DND-41 (cell line): Measurements from ENCODE around the gene NR4A1.

Experiments
- ATAC-seq: fragments of 200-7000 bp; cut with Tn5 transposase; 3 replicates; pipeline ENCODE4 v1.9.1; 2021; ENCODE audit warnings: low read depth; ENCODE audit not compliant: insufficient read depth
- DNase-seq: peaks from one replicate; pipeline ENCODE4 v3.0.0-alpha.2; 2020
- H2AFZ ChIP-seq: 2 replicates; pipeline ENCODE4 v1.6.0; 2012; ENCODE audit warnings: low read depth, low read length
- H3K27ac ChIP-seq: 2 replicates; pipeline ENCODE4 v1.5.1; 2012; ENCODE audit warnings: low read length, inconsistent platforms
- H3K27me3 ChIP-seq: fragments of 200-600 bp; sonication (generic); 2 replicates; pipeline ENCODE4 v1.6.0; 2012; ENCODE audit warnings: low read length, mild to moderate bottlenecking, inconsistent platforms; ENCODE audit not compliant: insufficient read depth, poor library complexity
- H3K36me3 ChIP-seq: 2 replicates; pipeline ENCODE4 v1.5.1; 2012; ENCODE audit warnings: low read length, inconsistent platforms; ENCODE audit not compliant: insufficient read depth
- H3K4me1 ChIP-seq: 2 replicates; pipeline ENCODE4 v1.5.1; 2012; ENCODE audit warnings: mild to moderate bottlenecking, low read length; ENCODE audit not compliant: insufficient read depth
- H3K4me2 ChIP-seq: 2 replicates; pipeline ENCODE4 v1.6.0; 2012; ENCODE audit warnings: mild to moderate bottlenecking, moderate library complexity, low read length, inconsistent platforms; ENCODE audit not compliant: insufficient read depth
- H3K4me3 ChIP-seq, 2 experiments: fragments of 200-600 bp in 1 of 2; shearing (Covaris generic) in 1 of 2; 2 replicates each; pipeline ENCODE4 v1.5.1; 2012 to 2016; ENCODE audit warnings: inconsistent platforms in 2 of 2, low read length in 2 of 2, mild to moderate bottlenecking in 2 of 2, low read depth in 1 of 2, moderate library complexity in 1 of 2
- H3K79me2 ChIP-seq: 2 replicates; pipeline ENCODE4 v1.6.0; 2012; ENCODE audit warnings: low read length, inconsistent platforms; ENCODE audit not compliant: insufficient read depth
- H3K9ac ChIP-seq: 2 replicates; pipeline ENCODE4 v1.6.0; 2012; ENCODE audit warnings: low read depth, mild to moderate bottlenecking, inconsistent platforms, low read length, moderate library complexity
- H3K9me3 ChIP-seq: 2 replicates; pipeline ENCODE4 v1.5.1; 2012; ENCODE audit warnings: low read length, moderate library complexity, mild to moderate bottlenecking, inconsistent platforms; ENCODE audit not compliant: insufficient read depth, severe bottlenecking
- H4K20me1 ChIP-seq: 2 replicates; pipeline ENCODE4 v1.6.0; 2012; ENCODE audit warnings: low read length; ENCODE audit not compliant: insufficient read depth
- EZH2 ChIP-seq: IDR thresholded peaks from 3 replicates; pipeline ENCODE4 v1.6.1; 2012; ENCODE audit warnings: borderline replicate concordance, low read depth, mild to moderate bottlenecking, moderate library complexity, low read length, inconsistent platforms; ENCODE audit not compliant: severe bottlenecking
- TF ChIP-seq, protein P1 (sequence below): IDR thresholded peaks from 2 replicates; pipeline ENCODE4 v1.5.1; 2012; ENCODE audit warnings: borderline replicate concordance, low read length, moderate library complexity, mild to moderate bottlenecking; ENCODE audit not compliant: poor library complexity, severe bottlenecking; ENCODE audit errors: extremely low read depth

The NR4A1 gene

DNA sequence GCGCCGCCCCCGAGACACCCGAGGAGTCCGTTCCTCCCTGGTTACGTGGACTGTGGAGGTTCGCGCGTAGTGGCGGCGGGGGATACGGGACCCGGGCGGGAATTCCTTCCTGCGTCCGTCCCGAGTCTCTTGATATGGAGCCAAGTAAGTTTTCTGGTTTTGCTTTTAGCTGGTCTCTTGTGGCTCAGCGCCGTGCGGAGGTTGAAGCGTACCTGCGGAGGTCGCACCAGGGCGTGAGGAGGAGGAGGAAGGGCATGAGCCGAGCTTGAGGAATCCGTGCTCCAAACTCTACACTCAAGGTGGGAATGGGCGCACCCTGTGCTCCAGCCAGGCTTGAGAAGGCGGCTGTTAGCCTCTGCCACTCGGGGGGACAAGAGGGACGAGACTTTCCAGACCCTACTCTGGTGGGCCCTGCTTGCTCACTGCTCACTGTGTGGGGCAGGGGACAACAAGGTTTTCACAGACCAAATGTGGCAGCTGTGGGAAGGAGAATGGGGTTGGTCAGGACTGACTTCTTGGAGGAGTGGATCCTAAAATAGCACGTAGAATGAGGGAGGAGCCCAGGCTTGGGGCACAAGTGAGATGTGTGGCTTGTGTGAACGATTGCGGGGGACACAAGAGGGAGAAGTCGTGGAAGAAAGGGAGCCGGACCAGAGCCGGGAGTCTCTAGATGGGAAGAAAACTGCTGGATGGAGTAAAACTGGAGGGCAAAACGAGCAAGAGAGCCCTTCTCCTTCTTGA lies 19.1 kb downstream of the NR4A1 start:
- Histone ChIP-seq H3K36me3 (peaks cover 34% of the 10 kb centered on the region), H3K4me2 (peak overlapping the region; percentile 96), H3K27ac (peak overlapping the region; percentile 94), H3K4me3 (peak overlapping the region; percentile 77 to 87), H3K4me1 (peaks cover 46% of the 10 kb centered on the region), H3K9ac (peak overlapping the region; percentile 75), H4K20me1 (peaks cover 18% of the 10 kb centered on the region; the same call in 1 of the 2 replicates), H2AFZ (peak overlapping the region; percentile 98), H3K9me3 (no peaks in the 10 kb centered on the region), H3K79me2 (peaks cover 49% of the 10 kb centered on the region), H3K27me3 (no peaks in the 10 kb centered on the region)
- ATAC-seq (no peak; the same call in 1 of the 3 replicates), DNase-seq (no peak)
- TF ChIP-seq, protein P1, sequence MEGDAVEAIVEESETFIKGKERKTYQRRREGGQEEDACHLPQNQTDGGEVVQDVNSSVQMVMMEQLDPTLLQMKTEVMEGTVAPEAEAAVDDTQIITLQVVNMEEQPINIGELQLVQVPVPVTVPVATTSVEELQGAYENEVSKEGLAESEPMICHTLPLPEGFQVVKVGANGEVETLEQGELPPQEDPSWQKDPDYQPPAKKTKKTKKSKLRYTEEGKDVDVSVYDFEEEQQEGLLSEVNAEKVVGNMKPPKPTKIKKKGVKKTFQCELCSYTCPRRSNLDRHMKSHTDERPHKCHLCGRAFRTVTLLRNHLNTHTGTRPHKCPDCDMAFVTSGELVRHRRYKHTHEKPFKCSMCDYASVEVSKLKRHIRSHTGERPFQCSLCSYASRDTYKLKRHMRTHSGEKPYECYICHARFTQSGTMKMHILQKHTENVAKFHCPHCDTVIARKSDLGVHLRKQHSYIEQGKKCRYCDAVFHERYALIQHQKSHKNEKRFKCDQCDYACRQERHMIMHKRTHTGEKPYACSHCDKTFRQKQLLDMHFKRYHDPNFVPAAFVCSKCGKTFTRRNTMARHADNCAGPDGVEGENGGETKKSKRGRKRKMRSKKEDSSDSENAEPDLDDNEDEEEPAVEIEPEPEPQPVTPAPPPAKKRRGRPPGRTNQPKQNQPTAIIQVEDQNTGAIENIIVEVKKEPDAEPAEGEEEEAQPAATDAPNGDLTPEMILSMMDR = no peak
- TF ChIP-seq EZH2 = no peak

DNA sequence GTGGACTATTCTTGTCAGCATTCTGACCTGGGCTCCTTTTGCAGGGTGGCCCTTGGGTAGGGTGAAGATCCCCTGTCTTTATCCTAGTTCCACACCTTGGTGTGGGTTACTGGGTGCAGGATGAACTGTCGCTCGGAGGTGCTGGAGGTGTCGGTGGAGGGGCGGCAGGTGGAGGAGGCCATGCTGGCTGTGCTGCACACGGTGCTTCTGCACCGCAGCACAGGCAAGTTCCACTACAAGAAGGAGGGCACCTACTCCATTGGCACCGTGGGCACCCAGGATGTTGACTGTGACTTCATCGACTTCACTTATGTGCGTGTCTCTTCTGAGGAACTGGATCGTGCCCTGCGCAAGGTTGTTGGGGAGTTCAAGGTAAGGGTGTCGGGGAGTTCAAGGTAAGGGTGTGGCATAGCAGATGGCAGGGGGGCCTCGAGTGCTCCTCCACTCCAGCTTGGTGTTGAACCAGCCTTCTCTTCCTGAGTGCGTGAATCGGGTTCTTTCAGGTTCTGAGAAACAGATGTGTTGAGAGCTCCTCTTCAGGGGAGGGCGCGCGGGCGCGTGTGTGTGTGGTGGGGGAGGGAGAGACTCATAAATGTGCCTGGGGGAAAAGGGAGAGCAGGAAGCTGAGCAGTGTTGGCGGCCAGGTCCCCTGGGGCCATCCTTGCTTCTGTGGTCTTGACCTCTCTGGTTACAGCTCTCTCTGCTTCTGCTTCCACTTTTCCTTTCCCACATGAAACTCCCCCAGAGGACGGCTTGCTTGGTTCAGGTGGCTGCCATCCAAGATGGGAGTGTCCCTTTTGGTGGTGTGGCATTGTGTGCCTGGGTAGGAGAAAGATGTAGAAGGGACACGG lies 22.5 kb downstream of the NR4A1 start:
- Histone ChIP-seq H3K4me1 (peaks cover 46% of the 10 kb centered on the region), H2AFZ (no peak overlapping the region), H3K79me2 (peaks cover 51% of the 10 kb centered on the region), H3K36me3 (peaks cover 62% of the 10 kb centered on the region), H3K9ac (no peak overlapping the region), H3K4me2 (peak overlapping the region; percentile 24; the same call in 1 of the 2 replicates), H4K20me1 (peaks cover 41% of the 10 kb centered on the region; the same call in 1 of the 2 replicates), H3K27me3 (no peaks in the 10 kb centered on the region), H3K4me3 (no peak overlapping the region), H3K27ac (no peak overlapping the region; the same call in 1 of the 2 replicates), H3K9me3 (no peaks in the 10 kb centered on the region)
- peak; percentile 70 for DNase-seq
- TF ChIP-seq, protein P1 = no peak
- TF ChIP-seq EZH2 = no peak
- 0 out of 3 replicates have a peak, but pooled peaks have one; percentile 4 for ATAC-seq

DNA sequence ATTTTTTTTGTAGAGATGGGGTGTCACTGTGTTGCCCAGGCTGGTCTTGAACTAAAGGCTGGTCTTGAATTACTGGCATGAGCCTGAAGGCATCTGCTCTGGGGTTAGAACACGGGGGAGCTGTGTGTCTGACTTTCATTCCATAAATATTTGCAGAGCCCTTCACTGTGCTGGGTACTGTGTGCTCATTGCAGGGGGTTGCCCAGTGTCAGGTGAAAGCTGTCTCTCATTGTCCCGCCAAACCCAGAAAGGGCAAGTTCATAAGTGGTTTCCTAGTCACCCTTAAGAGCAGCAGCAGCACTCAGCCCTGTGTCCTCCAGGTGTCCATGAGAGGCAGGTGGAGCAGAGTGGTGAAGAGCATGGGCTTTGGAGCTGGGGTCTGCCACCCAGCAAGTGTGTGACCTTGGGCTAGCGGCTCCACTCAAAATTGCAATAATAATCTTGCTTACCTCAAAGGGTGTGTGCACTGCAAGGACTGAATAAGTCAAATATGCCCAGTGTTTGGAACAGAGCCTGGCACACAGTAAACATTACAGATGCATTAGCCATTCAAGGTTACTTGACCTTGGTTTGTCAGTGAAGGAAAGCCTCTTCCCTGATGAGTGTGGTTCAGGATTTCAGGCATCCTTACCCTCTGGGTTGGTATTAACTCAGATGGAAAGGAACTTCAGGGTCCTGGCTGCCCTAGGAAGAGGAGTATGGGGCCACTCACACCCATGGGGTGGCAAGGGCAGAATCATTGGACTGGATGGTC lies 23.9 kb downstream of the NR4A1 start:
- H3K4me1 ChIP-seq = peaks cover 40% of the 10 kb centered on the region
- peaks cover 47% of the 10 kb centered on the region; the same call in 1 of the 2 replicates for H4K20me1 ChIP-seq
- DNase-seq = no peak
- ATAC-seq = no peak
- H3K9ac ChIP-seq = no peak overlapping the region
- H3K79me2 ChIP-seq = peaks cover 48% of the 10 kb centered on the region
- H3K27ac ChIP-seq = no peak overlapping the region
- no peak overlapping the region for H2AFZ ChIP-seq
- H3K36me3 ChIP-seq = peaks cover 63% of the 10 kb centered on the region
- H3K4me2 ChIP-seq = peak overlapping the region; percentile 5; the same call in 1 of the 2 replicates
- no peaks in the 10 kb centered on the region for H3K27me3 ChIP-seq
- H3K9me3 ChIP-seq = no peaks in the 10 kb centered on the region
- TF ChIP-seq EZH2 = no peak
- TF ChIP-seq, protein P1 = no peak
- H3K4me3 ChIP-seq = no peak overlapping the region
